Measurements from ENCODE around the gene LAMA1. TPM values are rescaled to one million over a fixed set of nuclear protein-coding genes. Genes with fewer than 3 reads are reported as not detected.

LAMA1 gene
- total RNA-seq, 1 experiment from 2014 or later: 28.8 TPM

GRCh38 chr18:7116001-7116730 is 1.4 kb downstream of the LAMA1 start:
- H2BK15ac ChIP-seq (ENCODE audit: low read depth, low read length): no peak overlapping the region
- H2BK5ac ChIP-seq (ENCODE audit: insufficient read length, low read length): no peak overlapping the region
- Mint-ChIP-seq H3K36me3 (ENCODE audit: insufficient read depth in 1 of 3, low read depth in 3 of 3) (peaks cover 2 to 15% (median 2%) of the 10 kb centered on the region in 3 experiments; a peak in 5 of 7 replicates), H3K27ac (peak overlapping the region in 1 of 3 experiments; percentile 76; a peak in 2 of 7 replicates), H3K4me3 (peak overlapping the region; percentile 70 to 87), H3K27me3 (ENCODE audit: low read depth) (peaks cover 38% of the 10 kb centered on the region), H3K9me3 (peaks cover 0 to 2% of the 10 kb centered on the region in 2 experiments; a peak in 2 of 5 replicates), H3K4me1 (peaks cover 19 to 24% of the 10 kb centered on the region in 2 experiments)
- H4K8ac ChIP-seq (replicated peaks; ENCODE audit: insufficient read length, low read depth, low read length): no peak overlapping the region
- no peak overlapping the region for H3K4ac ChIP-seq (ENCODE audit: low read depth, low read length)
- no peak overlapping the region for H4K91ac ChIP-seq (ENCODE audit: insufficient read length, low read depth, low read length)
- no peak overlapping the region for H2AK5ac ChIP-seq (ENCODE audit: insufficient read length, low read length)
- no peak overlapping the region for H3K23ac ChIP-seq (ENCODE audit: insufficient read length, low read depth, low read length)
- DNase-seq: peak; percentile 53
- H3K9ac ChIP-seq (ENCODE audit: extremely low read depth, insufficient read length, low read length): no peak overlapping the region
- H3K79me1 ChIP-seq (ENCODE audit: insufficient read depth, low read depth, low read length, poor library complexity, severe bottlenecking): no peaks in the 10 kb centered on the region
- no peak overlapping the region for H3T11ph ChIP-seq (ENCODE audit: low read length)
- H3K4me1 ChIP-seq (ENCODE audit: insufficient read depth, low read length): no peaks in the 10 kb centered on the region
- no peak overlapping the region for H3K18ac ChIP-seq (ENCODE audit: insufficient read length, low read depth, low read length)
- H2BK12ac ChIP-seq (ENCODE audit: insufficient read length, low read depth, low read length): no peak overlapping the region
- no peaks in the 10 kb centered on the region for H3K27me3 ChIP-seq (ENCODE audit: insufficient read depth, low read length)
- H3K27ac ChIP-seq (ENCODE audit: insufficient read length, low read depth, low read length): no peak overlapping the region
- no peak for TF ChIP-seq CTCF (conservative IDR thresholded peaks at IDR 0.05)
- H3K23me2 ChIP-seq (ENCODE audit: insufficient read length, low read depth, low read length, poor library complexity, severe bottlenecking): peaks cover 15% of the 10 kb centered on the region
- H4K20me1 ChIP-seq (ENCODE audit: control insufficient read depth, insufficient read depth, insufficient read length): no peaks in the 10 kb centered on the region
- H3K14ac ChIP-seq (ENCODE audit: insufficient read depth, low read length): no peak overlapping the region
- H2AFZ ChIP-seq (ENCODE audit: low read length): no peak overlapping the region
- no peak overlapping the region for H3K56ac ChIP-seq (ENCODE audit: insufficient read length, low read depth, low read length)
- H4K5ac ChIP-seq (ENCODE audit: insufficient read length, low read depth, low read length): no peak overlapping the region
- H2BK20ac ChIP-seq (ENCODE audit: low read depth, low read length, poor library complexity, severe bottlenecking): no peak overlapping the region
- peak overlapping the region; percentile 90 for H3K4me2 ChIP-seq (ENCODE audit: insufficient read depth, insufficient read length, low read length)
- H3K79me2 ChIP-seq (ENCODE audit: insufficient read depth, low read length): peaks cover 2% of the 10 kb centered on the region; the same call in 1 of the 2 replicates
- no peak overlapping the region for H2BK120ac ChIP-seq (ENCODE audit: low read depth, low read length, poor library complexity, severe bottlenecking)
- no CpG with 5 or more reads among the region's 24 CpGs for WGBS (ENCODE audit: extremely low coverage, insufficient read length, low lambda C conversion rate)
- no peaks in the 10 kb centered on the region for H3K9me3 ChIP-seq (ENCODE audit: control insufficient read depth, low read depth, low read length)
